Activated naive CD8-positive, alpha-beta T cell (primary cell): ENCODE measurements around the gene SPTBN1.

Experiments
- H3K27ac Mint-ChIP-seq: one replicate; pipeline ENCODE4 v1.8.0; 2021; ENCODE audit warnings: mixed read lengths
- H3K27me3 Mint-ChIP-seq: one replicate; pipeline ENCODE4 v1.8.0; 2021; ENCODE audit warnings: mixed read lengths
- H3K36me3 Mint-ChIP-seq: one replicate; pipeline ENCODE4 v1.8.0; 2021; ENCODE audit warnings: mixed read lengths
- H3K4me1 Mint-ChIP-seq: one replicate; pipeline ENCODE4 v1.8.0; 2021; ENCODE audit warnings: low read depth, mixed read lengths
- H3K4me3 Mint-ChIP-seq: one replicate; pipeline ENCODE4 v1.8.0; 2021; ENCODE audit warnings: mild to moderate bottlenecking, mixed read lengths
- H3K9me3 Mint-ChIP-seq: one replicate; pipeline ENCODE4 v1.8.0; 2021; ENCODE audit warnings: low read depth, mixed read lengths

Gene SPTBN1

GRCh38 chr2:54551123-54551756, 95.1 kb downstream of the SPTBN1 start:
- Mint-ChIP-seq H3K9me3 (no peaks in the 10 kb centered on the region), H3K4me3 (no peak overlapping the region), H3K27me3 (no peaks in the 10 kb centered on the region), H3K27ac (no peak overlapping the region), H3K4me1 (peaks cover 33% of the 10 kb centered on the region), H3K36me3 (peaks cover 2% of the 10 kb centered on the region)

- Mint-ChIP-seq H3K27ac (no peak overlapping the region), H3K4me3 (no peak overlapping the region), H3K4me1 (peaks cover 44% of the 10 kb centered on the region), H3K36me3 (peaks cover 2% of the 10 kb centered on the region), H3K9me3 (no peaks in the 10 kb centered on the region), H3K27me3 (no peaks in the 10 kb centered on the region)
These were observed 96.9 kb downstream of the SPTBN1 start for GRCh38 chr2:54553075-54553474.

- no peak overlapping the region for H3K27ac Mint-ChIP-seq
- H3K9me3 Mint-ChIP-seq: no peaks in the 10 kb centered on the region
- peaks cover 2% of the 10 kb centered on the region for H3K36me3 Mint-ChIP-seq
- H3K4me1 Mint-ChIP-seq: peaks cover 44% of the 10 kb centered on the region
- H3K4me3 Mint-ChIP-seq: no peak overlapping the region
- H3K27me3 Mint-ChIP-seq: no peaks in the 10 kb centered on the region
These were observed 97.6 kb downstream of the SPTBN1 start for GRCh38 chr2:54553775-54554174.

- no peak overlapping the region for H3K27ac Mint-ChIP-seq
- no peaks in the 10 kb centered on the region for H3K9me3 Mint-ChIP-seq
- no peaks in the 10 kb centered on the region for H3K36me3 Mint-ChIP-seq
- no peaks in the 10 kb centered on the region for H3K27me3 Mint-ChIP-seq
- H3K4me3 Mint-ChIP-seq: no peak overlapping the region
- peaks cover 44% of the 10 kb centered on the region for H3K4me1 Mint-ChIP-seq
These were observed 99.3 kb downstream of the SPTBN1 start for GRCh38 chr2:54555318-54555837.

- Mint-ChIP-seq H3K4me1 (peaks cover 53% of the 10 kb centered on the region), H3K27ac (peak overlapping the region; percentile 79), H3K9me3 (no peaks in the 10 kb centered on the region), H3K4me3 (peak overlapping the region; percentile 81), H3K27me3 (no peaks in the 10 kb centered on the region), H3K36me3 (no peaks in the 10 kb centered on the region)
These were observed 100.5 kb downstream of the SPTBN1 start for GRCh38 chr2:54556621-54557121.

- peaks cover 57% of the 10 kb centered on the region for H3K4me1 Mint-ChIP-seq
- peak overlapping the region; percentile 81 for H3K4me3 Mint-ChIP-seq
- H3K9me3 Mint-ChIP-seq: no peaks in the 10 kb centered on the region
These were observed 101.1 kb downstream of the SPTBN1 start for GRCh38 chr2:54557211-54557600.

GRCh38 chr2:54557601-54558187, 101.6 kb downstream of the SPTBN1 start:
- Mint-ChIP-seq H3K4me1 (peaks cover 62% of the 10 kb centered on the region), H3K36me3 (no peaks in the 10 kb centered on the region), H3K27ac (peak overlapping the region; percentile 79), H3K9me3 (no peaks in the 10 kb centered on the region), H3K27me3 (no peaks in the 10 kb centered on the region), H3K4me3 (peak overlapping the region; percentile 81)

More at GRCh38 chr2:54557211-54557600, 101.1 kb downstream of the SPTBN1 start:
- no peaks in the 10 kb centered on the region for H3K36me3 Mint-ChIP-seq
- H3K27ac Mint-ChIP-seq: peak overlapping the region; percentile 79
- no peaks in the 10 kb centered on the region for H3K27me3 Mint-ChIP-seq

- no peaks in the 10 kb centered on the region for H3K36me3 Mint-ChIP-seq
- peak overlapping the region; percentile 97 for H3K4me3 Mint-ChIP-seq
- no peaks in the 10 kb centered on the region for H3K9me3 Mint-ChIP-seq
- H3K27me3 Mint-ChIP-seq: no peaks in the 10 kb centered on the region
- H3K27ac Mint-ChIP-seq: peak overlapping the region; percentile 93
- H3K4me1 Mint-ChIP-seq: peaks cover 64% of the 10 kb centered on the region
These were observed 102.3 kb downstream of the SPTBN1 start for GRCh38 chr2:54558188-54559005.

GRCh38 chr2:54559006-54559445, 102.9 kb downstream of the SPTBN1 start:
- Mint-ChIP-seq H3K27me3 (no peaks in the 10 kb centered on the region), H3K36me3 (no peaks in the 10 kb centered on the region), H3K9me3 (no peaks in the 10 kb centered on the region), H3K27ac (peak overlapping the region; percentile 93), H3K4me1 (peaks cover 62% of the 10 kb centered on the region), H3K4me3 (peak overlapping the region; percentile 97)

GRCh38 chr2:54559593-54560145, 103.5 kb downstream of the SPTBN1 start:
- Mint-ChIP-seq H3K4me1 (peaks cover 63% of the 10 kb centered on the region), H3K9me3 (no peaks in the 10 kb centered on the region), H3K27ac (peak overlapping the region; percentile 93), H3K36me3 (no peaks in the 10 kb centered on the region), H3K4me3 (peak overlapping the region; percentile 97), H3K27me3 (no peaks in the 10 kb centered on the region)

GRCh38 chr2:54560146-54560881, 104.2 kb downstream of the SPTBN1 start:
- peaks cover 64% of the 10 kb centered on the region for H3K4me1 Mint-ChIP-seq

GRCh38 chr2:54561010-54561409, 104.9 kb downstream of the SPTBN1 start:
- Mint-ChIP-seq H3K36me3 (peaks cover 3% of the 10 kb centered on the region), H3K27ac (peak overlapping the region; percentile 93), H3K4me3 (peak overlapping the region; percentile 97), H3K9me3 (no peaks in the 10 kb centered on the region), H3K27me3 (no peaks in the 10 kb centered on the region), H3K4me1 (peaks cover 66% of the 10 kb centered on the region)

More at GRCh38 chr2:54560146-54560881, 104.2 kb downstream of the SPTBN1 start:
- Mint-ChIP-seq H3K9me3 (no peaks in the 10 kb centered on the region), H3K4me3 (peak overlapping the region; percentile 97), H3K36me3 (no peaks in the 10 kb centered on the region), H3K27me3 (no peaks in the 10 kb centered on the region), H3K27ac (peak overlapping the region; percentile 93)

- peaks cover 76% of the 10 kb centered on the region for H3K4me1 Mint-ChIP-seq
- H3K27me3 Mint-ChIP-seq: no peaks in the 10 kb centered on the region
- peak overlapping the region; percentile 22 for H3K4me3 Mint-ChIP-seq
- H3K36me3 Mint-ChIP-seq: peaks cover 3% of the 10 kb centered on the region
- H3K9me3 Mint-ChIP-seq: no peaks in the 10 kb centered on the region
- H3K27ac Mint-ChIP-seq: peak overlapping the region; percentile 88
These were observed 108.3 kb downstream of the SPTBN1 start for GRCh38 chr2:54564439-54564838.

- Mint-ChIP-seq H3K36me3 (peaks cover 3% of the 10 kb centered on the region), H3K4me3 (peak overlapping the region; percentile 41), H3K9me3 (no peaks in the 10 kb centered on the region), H3K27ac (peak overlapping the region; percentile 88), H3K27me3 (no peaks in the 10 kb centered on the region), H3K4me1 (peaks cover 87% of the 10 kb centered on the region)
These were observed 109.4 kb downstream of the SPTBN1 start for GRCh38 chr2:54565551-54565950.
